Heart left ventricle (tissue), 13 donors: ENCODE results near the gene ENTPD3.

Experiments
- CTCF ChIP-seq, 12 donors: fragments of 200-600 bp; sonication (generic) in 4 of 12; IDR thresholded peaks; one replicate each; pipeline versions ENCODE4 v1.5.0 to v1.8.0; 2018 to 2022; ENCODE audit warnings: antibody characterized with exemption in 12 of 12, mild to moderate bottlenecking in 5 of 12
- POLR2A ChIP-seq, 2 donors: fragments of 450-650 bp; IDR thresholded peaks; one replicate each; pipeline ENCODE4 v1.6.1; 2017; ENCODE audit warnings: antibody characterized with exemption in 2 of 2, mild to moderate bottlenecking in 2 of 2, moderate library complexity in 2 of 2
- donor health status: ischemic (EF 13 %, LVEDD 7.1; RV severe dilation, severe dysfunction).
- donor health status: DM: no; HTN: yes; CAD: no.
- donor health status: DM: no; HTN: no; CAD: no.
- donor health status: ischemic (EF 25% LVEDD 6.9; RV normal size, moderate dysfunction).
- donor health status: ischemic (EF 25% LVEDD 5.7; RV mildly dilated, moderate dysfunction).
- donor health status: ischemic (EF 35%, LVEDD 5.7; RV mildly dilated, moderate dysfunction).
- donor health status: nonischemic (EF 11% LVEDD 7.7; RV severe dilation, severe dysfunction).
- donor health status: DM: yes; HTN: yes; CAD: no.
- donor health status: PGD.
- donor health status: ischemic (EF 29% LVEDD 5.4; RV normal size, mild dysfunction).
- donor health status: nonischemic (EF 23%, LVEDD 6.1; RV moderate dilation, normal function).

GRCh38 chr3:40452057-40452456 is 65.1 kb downstream of the ENTPD3 start:
- no peak for TF ChIP-seq CTCF (IDR thresholded peaks at IDR 0.05)
- TF ChIP-seq POLR2A (IDR thresholded peaks at IDR 0.05), result no peak
